Activated CD4-positive, alpha-beta T cell treated with anti-CD3 and anti-CD28 coated beads, Interleukin-10, Interleukin-2, amounts not matched to agents 100 ng/mL and 50 ng/mL, durations not matched to agents 16 hours and 8 hours (primary cell): ENCODE data around the gene SEPHS2.
"Not testable (repeated sequence)": the region's sequence is repeated elsewhere in the genome, so short reads cannot be mapped to it uniquely, and the experiment has no call there.

Experiments
- DNase-seq: peaks from one replicate; pipeline ENCODE4 v3.0.0-alpha.2; 2020

The SEPHS2 gene

DNA sequence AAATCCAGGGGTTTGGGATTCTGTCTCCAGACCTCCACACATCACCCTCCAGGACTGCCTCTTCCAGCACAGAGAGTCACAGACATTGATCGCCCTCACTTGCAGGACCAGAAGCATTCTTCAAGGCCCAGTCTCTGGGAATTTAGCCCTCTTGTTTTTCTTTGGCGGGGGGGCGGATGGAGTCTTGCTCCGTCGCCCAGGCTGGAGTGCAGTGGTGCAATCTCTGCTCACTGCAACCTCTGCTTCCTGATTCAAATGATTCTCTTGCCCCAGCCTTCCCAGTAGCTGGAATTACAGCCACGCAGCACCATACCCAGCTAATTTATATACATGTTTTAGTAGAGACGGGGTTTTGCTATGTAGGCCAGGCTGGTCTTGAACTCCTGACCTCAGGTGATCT is 18.4 kb upstream of the SEPHS2 start:
- DNase-seq = no peak

DNA sequence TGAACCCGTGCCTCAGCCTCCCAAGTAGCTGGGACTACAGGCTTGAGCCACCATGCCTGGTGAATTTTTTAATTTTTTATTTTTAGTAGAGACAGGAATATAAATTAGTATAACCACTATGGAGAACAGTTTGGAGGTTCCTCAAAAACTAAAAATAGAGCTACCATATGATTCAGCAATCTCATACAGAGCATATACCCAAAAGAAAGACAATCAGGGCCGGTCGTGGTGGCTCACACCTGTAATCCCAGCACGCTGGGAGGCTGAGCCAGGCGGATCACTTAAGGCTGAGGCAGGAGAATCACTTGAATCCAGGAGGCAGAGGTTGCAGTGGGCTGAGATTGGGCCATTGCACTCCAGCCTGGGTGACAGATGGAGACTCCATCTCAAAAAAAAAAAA is 15.8 kb upstream of the SEPHS2 start:
- not testable (repeated sequence) for DNase-seq

DNA sequence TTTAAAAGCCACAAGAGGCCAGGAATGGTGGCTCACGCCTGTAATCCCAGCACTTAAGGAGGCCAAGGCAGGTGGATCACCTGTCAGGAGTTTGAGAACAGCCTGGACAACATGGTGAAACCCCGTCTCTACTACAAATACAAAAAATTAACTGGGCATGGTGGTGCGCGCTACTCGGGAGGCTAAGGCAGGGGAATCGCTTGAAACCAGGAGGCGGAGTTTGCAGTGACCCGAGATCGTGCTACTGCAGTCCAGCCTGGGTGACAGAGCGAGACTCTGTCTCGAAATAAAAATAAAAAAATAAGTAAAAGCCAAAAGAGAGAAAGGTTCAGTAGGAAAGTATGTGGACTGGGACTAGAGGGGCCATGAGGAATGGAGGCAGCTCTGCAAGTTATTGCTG is 13.8 kb upstream of the SEPHS2 start:
- no peak for DNase-seq

DNA sequence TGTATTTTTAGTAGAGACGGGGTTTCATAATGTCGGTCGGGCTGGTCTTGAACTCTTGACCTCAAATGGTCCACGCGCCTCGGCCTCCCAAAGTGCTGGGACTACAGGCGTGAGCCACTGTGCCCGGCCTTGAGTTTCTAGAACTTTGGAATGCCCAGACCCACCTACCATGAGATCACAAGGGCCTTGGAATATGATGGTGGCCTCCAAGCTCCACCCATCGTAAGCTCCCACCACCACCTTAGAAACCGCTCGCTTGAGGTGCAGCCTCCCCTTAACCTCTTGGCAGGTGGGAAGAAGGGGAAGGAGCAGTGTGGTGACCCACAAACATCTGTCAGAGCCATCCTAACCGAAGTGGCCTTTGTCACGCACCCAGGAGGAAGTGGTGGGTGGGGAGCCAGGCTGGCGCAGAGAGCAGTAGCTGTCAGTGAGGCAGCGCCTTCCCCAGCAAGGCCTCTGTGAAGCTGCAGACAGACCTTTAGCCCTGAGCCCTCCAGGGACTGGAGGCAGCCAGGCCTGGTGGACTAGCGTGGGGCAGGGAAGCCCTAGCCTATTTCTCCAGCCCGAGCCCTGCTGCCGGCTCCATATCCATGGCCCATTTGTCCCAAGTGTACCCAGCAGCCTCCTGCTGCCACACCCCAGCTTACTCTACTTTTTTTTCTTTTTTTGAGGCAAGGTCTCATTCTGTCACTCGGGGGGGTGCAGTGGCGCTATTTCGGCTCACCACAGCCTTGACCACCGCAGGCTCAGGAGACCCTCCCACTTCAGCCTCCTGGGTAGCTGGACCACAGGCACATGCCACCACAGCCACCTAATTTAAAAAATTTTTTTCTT is 13.1 kb upstream of the SEPHS2 start:
- DNase-seq = peak; percentile 97

DNA sequence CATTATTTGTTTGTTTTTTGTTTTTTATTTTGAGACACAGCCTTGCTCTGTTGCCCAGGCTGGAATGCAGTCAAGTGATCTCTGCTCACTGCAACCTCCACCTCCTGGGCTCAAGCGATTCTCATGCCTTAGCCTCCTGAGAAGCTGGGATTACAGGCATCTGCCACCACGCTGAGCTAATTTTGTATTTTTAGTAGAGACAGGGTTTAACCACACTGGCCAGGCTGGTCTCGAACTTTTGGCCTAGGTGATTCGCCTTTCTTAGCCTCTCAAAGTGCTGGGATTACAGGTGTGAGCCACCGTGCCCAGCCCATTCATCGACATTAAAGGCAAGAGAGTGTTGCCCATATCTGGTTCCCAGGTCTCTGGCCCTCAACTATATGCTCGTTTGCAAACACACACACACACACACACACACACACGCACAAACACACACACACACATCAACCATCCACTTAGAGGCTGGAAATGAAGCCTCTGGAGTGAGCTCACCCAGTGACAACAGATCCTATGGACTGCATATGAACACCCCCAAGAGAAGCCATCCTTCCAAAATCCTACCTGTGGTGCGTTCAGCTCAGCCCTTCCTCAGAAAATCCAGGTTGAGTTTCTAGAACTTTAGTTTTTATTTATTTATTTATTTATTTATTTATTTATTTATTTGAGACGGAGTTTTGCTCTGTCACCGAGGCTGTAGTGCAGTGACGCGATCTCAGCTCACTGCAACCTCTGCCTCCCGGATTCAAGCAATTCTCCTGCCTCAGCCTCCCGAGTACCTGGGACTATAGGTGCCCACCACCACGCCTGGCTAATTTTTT is 12.3 kb upstream of the SEPHS2 start:
- no peak for DNase-seq

DNA sequence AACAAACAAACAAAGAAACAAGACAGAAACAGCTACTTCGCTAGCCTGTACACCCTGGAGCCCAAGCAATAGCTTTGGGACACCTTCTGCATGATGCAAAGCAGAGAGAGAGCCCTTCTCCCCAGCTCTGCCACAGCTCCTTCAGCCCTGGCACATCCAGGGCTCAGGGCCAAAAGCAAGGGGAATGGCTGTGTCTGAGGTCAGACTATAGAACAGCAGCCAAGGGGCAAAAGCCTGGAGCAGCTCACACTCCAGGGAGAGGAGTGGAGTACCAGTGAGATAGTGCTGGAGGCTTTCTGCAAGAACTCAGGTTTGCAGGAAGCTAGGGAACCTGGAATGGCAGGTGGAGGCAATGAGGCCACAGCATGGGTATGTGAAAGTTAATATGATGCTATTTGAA is 11.6 kb upstream of the SEPHS2 start:
- DNase-seq = no peak

DNA sequence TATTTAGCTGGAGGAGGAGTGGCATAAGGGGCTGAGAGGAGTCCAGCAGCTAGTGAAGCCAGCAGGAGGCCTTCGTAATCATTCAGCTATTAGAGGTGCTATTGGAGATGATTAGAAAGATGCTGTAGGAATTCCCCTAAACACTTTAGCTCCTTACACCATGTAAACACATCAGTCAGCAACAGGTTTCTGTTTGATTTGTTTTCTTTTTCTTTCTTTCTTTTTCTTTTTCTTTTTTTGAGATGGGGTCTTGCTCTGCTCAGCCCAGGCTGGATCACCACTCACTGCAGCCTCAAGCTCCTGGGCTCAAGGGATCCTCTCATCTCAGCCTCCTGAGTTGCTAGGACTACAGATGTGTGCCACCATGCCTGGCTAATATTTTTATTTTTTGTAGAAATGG is 10.6 kb upstream of the SEPHS2 start:
- no peak for DNase-seq

DNA sequence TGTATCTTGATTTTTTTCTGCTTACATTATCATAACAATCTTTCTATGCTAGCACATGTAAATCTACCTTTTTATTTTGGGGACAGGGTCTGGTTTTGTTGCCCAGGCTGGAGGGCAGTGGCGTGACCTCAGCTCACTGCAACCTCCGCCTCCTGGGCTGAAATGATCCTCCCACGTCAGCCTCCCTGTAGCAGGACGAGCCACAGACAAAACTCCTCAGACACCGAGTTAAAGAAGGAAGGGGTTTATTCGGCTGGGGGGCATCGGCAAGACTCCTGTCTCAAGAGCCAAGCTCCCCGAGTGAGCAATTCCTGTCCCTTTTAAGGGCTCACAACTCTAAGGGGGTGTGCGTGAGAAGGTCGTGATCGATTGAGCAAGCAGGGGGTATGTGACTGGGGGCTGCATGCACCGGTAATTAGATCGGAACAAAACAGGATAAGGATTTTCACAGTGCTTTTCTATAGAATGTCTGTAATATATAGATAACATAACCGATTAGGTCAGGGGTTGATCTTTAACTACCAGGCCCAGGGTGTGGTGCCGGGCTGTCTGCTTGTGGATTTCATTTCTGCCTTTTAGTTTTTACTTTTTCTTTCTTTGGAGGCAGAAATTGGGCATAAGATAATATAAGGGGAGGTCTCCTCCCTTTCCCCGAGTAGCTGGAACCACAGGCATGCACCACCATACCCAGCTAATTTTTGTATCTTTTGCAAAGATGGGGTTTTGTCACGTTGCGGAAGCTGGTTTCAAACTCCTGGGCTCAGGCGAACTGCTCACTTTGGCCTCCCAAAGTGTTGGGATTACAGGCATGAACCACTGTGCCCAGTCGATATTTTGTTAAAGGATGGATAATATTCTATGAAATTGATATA is 7.3 kb upstream of the SEPHS2 start:
- not testable (repeated sequence) for DNase-seq

DNA sequence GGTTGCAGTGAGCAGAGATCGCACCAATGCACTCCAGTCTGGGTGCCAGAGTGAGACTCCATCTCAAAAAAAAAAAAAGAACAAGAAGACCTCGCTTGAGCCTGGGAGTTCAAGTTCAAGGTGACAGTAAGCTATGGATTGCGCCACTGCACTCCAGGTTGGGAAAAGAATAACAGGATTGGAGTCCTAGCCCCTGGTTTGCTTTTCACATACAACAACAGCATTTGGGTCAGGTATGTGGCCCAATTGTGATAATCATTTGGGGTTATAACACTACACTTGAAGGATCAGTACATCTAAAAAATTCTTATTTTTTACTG is 3.4 kb upstream of the SEPHS2 start:
- no peak for DNase-seq

DNA sequence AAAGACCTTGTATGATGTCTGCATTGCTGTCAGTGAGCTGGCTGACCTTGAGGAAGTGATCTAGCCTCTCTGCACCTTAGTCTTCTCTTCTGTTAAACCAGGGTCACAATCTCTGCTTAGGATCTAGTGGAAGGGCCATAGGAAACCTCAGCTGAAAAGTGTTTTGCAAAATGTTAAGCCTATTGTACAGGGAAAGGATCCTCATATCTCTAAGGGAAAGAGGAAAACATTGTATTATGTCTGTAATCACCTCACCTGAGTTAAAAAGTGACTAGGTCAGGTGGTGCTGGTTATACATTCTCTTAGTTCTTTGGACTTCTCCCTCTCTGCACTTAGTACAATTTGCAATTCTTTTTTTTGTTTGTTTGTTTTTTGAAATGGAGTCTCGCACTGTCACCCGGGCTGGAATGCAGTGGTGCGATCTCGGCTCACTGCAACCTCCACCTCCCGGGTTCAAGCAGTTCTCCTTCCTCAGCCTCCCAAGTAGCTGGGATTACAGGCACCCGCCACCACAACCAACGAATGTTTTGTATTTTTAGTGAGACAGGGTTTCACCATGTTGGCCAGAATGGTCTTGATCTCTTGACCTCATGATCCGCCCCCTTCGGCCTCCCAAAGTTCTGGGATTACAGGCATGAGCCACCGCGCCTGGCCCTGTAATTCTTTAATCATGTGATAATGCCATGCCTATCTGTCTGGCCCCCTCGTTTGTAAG is 2.0 kb upstream of the SEPHS2 start:
- no peak for DNase-seq

DNA sequence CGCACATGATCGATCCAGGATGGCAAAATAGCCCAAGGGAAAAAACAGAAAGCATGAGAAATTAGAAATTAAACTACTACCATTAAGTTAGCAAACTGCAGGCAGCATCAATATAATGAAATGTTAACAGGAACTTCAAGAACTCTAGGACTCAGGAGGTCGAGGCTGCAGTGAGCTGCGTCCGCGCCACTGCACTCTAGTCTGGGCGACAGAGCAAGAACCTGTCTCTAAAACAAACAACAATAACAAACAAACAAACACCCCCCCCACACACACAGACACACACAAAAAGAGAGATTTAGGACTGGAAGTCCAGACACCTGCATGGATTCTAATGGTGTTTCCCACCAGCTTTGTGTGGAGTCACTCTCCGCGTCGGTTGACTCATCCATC is 525 bp upstream of the SEPHS2 start:
- DNase-seq = no peak

DNA sequence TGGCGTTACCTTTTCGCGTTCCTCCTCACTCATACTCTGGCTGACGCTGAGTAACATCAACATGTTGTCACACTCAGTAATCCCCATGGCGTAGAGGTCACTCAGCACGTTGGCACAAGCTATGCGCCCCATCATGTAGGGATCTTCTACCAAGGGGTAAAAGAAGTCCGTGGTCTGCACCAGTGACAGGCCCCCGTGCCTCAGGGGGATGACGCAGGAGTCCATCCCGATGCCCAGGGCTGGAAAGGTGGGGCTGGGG is 596 bp downstream of the SEPHS2 start:
- DNase-seq = no peak

DNA sequence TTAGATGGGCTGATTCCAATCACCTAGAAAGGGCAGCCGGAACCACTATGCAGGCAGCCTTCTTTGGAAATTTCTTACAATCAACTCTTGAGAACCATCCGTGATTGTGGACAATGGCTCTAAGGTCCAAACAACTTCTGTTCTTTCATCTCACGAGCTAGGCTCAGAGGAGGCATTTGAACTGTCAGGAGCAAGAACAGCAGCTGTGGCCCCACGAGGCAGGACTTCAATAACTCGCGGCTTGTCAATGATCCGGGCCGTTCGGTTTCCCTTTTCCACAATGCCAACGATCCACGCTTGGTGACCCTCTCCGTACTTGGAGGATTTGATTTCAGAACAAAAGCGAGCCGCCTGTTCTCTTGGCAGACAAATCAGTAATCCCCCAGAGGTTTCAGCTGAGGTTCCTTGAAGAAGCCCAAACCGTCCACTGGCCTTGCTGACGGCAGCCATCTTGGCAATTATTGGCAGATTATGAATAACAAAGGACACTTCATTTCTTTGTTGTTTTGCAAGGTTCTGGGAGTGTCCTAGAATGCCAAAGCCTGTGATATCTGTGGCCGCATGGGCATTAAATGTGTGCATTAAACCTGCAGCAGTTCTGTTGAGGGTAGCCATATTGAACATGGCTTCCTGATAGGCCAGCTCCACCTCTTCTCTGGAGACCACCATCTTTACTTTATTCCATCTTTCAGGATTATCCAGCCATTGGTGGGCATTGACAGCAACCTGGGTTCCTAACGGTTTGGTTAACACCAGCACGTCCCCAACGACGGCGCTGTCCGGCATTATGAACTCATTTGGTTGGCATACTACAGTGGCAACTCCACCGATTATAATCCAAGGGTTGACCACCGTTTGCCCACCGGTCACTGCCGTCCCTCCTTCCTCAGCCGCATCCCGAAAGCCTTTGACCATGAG is 1.2 kb downstream of the SEPHS2 start:
- no peak for DNase-seq

DNA sequence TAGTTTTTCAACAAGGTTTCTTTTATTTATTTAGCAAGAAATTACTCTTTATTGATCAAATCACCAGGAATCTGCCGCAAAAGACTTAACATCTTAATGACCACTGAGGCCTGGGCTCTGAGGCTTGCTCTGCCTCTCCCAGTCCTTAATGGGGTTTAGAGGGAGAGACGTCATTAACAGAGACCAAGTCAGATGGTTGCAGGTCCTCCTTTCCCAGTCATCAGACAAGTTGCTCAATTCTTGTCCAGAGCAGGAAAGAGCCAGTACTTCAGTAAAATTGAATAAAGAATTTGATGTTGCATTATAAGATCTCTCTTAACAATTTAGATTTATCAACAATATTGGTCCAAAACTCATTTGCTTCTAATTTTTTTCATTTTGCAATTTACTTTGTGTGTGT is 2.0 kb downstream of the SEPHS2 start:
- DNase-seq = no peak

DNA sequence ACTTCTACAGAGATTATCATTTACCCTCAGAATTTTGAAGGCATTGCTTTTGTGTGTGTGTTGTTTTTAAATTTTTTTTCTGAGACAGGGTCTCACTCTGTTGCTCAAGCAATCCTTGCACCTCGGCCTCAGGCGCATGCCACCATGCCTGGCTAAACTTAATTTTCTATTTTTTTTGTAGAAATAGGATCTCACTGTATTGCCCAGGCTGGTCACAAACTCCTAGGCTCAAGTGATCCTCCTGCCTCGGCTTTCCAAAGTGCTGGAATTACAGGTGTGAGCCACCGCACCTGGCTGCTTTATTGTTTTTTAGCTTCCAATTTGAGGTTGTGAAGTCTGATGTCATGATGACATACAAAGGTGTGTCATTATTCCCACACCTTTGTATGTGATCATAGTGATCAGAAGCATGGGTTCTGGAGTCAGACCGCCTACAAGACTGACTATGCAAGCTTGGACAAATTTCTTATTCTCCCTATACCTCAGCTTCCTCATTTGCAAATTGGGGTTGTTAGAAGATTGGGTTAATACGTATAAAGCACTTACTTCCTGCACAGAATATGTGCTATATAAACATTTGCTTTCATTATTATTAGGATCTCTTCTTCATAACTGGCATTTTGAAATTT is 5.8 kb downstream of the SEPHS2 start:
- no peak for DNase-seq

DNA sequence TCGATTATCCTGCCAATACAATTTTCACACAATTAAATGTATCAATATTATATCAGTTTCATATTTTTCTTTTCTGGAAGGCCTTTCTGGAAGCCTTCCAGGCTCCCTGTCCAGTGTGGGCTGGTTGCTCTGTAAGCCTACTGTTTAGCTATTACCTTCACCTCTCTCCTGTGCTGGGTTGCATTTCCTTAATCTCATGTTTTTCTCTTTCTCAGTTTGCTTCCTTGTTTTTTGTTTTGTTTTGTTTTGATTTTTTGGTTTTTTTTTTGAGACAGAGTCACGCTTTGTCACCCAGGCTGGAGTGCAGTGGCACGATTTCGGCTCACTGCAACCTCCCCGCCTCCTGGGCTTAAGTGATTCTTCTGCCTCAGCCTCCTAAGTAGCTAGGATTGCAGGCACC is 6.8 kb downstream of the SEPHS2 start:
- no peak for DNase-seq

DNA sequence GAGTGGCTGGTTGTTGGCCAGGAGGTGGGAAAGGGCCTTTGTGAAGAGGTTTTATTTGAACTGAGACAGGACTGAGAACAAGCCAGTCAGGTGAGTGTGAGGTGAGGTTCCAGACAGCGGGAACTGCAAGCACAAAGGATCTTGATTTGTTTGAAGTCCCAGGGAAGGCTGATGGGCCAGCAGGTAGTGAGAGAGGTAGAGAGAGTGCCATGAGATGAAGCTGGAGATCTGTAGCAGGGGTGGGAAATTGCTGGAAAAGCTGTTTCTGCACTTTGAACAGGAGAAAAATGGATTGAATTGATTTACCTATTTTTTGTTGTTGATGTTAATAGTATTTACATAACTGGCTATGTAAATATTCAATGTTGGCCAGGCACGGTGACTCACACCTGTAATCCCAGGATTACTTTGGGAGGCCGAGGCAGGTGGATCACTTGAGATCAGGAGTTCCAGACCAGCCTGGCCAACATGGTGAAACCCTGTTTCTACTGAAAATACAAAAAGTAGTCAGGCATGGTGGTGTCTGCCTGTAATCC is 8.1 kb downstream of the SEPHS2 start:
- DNase-seq = no peak

DNA sequence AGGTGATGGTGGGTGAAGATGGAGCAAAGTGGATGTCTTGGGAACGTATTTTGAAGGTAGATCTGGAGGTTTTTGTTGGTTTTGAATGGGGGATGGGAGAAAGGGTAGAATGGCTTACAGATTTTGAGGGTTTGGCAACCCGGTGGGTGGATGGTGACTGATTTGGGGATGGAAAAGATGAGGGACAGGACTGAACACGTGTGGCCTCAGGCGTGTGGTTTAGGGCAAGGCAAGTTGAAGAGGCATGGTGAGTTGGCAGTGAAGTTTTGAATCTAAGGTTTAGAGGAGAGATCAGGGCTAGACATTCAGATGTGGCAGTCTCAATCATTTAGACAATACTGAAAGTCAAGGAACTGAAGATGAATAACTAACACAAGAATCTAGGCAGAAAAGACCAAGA is 10.8 kb downstream of the SEPHS2 start:
- peak; percentile 84 for DNase-seq

DNA sequence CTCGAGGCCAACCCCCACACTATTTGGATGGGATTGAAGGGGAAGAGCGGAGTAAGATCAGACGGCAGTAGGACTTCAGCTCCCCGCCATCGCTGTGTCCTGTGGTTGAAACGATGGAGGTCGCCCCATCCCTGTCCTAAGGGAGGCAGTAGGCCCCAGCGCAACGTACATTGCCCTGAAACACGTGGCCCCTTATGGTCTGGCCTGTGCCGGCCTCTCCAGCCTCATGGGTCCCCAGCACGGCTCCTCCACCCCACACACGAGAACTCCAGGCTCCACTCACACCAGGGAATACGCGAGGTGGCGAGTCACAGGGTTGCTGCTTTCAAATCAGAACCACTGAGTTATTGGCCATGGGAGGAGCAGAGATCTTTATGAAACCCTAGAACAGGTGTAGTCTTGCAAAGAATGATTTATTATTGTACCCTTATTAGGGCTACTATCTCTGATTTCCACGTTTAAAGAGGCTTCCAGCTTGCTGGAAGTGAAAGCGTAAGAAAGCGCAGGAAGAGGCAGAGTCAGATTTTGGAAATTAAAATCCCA is 15.2 kb downstream of the SEPHS2 start:
- no peak for DNase-seq

DNA sequence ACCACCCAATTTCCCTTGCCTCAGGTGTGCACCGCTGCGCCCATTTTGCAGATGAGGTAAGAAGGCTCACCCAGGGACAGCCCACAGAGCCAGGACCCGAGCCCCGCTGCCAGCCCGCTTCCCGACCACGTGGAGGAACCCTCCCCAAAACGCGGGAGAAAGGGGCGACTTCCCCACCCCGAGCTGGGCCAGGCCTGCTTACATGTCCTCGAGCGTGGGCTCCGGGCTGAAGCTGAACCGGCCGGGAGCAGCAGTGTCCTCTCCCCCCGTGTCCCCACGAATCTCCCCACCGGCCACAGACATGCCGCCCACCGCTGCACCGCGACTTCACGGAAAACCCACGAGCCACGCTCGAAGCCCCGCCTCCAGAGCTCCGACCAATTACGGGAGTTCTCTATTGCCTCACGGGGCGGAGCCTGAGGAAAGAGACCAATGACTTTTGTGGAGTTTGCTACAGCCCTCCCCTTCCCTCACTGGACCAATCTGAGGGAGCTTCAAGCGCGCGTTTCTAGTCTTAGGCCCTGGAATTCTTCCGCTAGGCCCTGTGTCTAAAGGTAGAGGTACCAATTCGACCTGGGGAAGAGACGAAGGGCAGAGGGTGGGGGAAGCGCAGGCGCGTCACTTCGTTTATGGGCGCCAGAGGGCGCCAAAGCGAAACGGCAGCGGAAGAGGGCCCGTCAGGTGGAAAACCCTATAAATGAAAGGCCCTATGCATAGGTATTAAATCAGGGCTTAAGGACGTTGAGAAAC is 15.8 kb downstream of the SEPHS2 start, which contains the start of gene DCTPP1:
DCTPP1 (minus strand) TSS at position 353 of the 750 bp plus-strand sequence; CDS start at position 303, 50 bp downstream.
- DNase-seq = peak; percentile 99
